GM19467 (cell line): Measurements from ENCODE around the gene OBP2B.
"Not testable (repeated sequence)": the region's sequence is repeated elsewhere in the genome, so short reads cannot be mapped to it uniquely, and the experiment has no call there.

Experiments used
- ATAC-seq: cut with Tn5 transposase; IDR thresholded peaks from one replicate; pipeline ENCODE4 v1.9.1; 2021; ENCODE audit warnings: mild to moderate bottlenecking, moderate library complexity; ENCODE audit not compliant: unreplicated experiment

Gene OBP2B

DNA sequence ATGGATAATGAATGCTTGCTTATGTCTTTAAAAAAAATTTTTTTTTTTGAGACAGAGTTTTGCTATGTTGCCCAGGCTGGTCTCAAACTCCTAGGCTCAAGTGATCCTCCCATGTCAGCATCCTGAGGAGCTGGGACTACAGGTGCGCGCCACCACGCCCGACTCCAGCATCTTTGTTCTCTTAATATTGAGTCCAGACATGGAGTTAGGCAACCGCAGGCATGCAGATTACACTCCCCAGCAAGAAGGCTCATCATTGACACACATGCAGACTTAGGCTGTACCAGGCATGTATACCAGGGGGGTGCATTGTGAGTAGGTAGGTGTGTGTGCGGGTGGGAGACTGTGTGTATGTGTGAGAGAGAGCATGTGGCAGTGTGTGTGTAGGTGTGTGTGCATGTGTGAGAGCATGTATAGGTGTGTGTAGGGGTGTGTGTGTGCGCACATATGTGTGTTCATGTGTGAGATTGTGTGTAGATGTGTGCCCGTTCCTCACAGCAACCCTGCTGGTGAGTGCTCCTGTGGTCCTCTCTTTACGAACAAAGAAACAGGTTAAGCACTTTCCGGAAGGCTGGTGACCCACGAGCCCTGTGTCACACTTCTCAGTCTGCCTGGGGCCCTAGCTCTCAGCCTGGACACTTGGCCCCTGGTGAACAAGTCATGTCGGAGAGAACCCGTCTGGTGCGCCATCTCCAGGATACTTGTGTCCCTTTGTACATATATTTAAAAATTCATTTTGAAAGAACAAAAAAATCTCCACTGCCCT, 6.2 kb downstream of the OBP2B start:
- ATAC-seq: no peak

DNA sequence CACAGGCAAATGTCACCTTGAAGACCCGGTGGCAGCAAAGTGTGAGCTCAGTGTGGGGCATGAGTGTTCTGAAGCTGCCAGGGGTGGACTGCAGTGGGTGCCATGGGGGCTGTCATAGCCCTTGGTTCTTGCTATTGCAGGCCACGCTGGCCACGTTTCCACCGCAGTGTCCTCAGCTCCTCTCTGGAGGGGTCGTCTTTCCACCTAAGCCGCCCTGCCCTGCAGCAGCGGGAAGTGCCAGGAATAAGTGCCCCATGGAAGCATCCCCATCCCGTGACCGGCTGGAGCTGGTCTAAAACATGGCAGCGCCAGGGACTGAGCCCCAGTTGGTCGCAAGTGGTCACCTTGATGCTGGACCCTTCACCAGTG, 6.9 kb downstream of the OBP2B start:
- ATAC-seq: no peak

DNA sequence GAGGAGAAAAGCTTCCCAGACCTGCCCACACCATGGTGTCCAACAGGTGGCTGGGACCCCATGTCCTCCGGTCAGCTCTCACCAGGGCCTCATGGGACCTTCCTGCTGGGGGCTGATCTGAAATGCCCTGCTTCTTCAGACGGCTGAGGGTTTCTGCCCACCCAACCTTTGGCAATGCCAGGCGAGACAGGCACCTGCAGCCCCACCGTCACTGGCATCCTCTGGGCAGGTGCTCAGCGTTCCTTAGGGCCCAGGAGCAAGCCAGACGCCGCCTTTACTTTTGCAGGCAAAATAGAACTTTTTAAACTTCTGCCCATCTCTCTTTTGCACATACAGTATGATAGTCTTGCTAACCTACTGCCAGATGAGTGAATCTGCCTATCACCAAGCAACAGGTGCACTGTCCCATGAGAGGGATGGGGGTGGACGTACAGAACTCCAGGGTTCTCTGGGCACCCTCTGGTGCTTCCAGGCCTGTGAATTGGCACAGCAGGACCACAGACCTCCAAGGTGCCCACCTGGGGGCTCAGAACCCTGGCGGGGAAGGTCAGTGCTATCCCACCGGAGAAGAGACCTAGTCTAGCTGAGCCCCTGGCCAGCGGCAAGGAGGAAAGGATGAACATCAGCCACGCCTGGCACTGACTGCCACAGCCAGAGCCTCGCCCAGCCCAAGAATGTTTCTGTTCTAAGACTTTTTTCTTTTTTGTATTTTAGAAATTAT, 7.5 kb downstream of the OBP2B start:
- no peak for ATAC-seq

DNA sequence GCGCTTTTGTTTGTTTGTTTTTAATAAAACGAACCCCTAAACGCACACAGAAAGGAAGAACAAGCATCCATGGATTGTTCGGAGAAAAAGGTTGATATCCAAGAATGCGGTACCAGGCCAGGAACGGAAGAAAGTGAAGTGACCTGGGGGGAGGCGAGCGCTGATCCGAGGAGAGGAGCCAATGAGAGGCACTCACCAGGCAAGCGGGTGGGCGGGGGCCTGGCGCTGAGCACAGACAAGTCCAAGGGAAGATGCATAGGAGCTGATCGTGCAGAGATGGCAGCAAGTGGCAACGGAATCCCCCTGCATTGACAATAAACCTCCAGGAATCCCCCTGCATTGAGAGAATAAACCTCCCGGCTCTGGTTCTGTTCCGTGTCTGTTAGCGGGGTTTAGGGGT, 8.4 kb downstream of the OBP2B start:
- ATAC-seq: no peak

DNA sequence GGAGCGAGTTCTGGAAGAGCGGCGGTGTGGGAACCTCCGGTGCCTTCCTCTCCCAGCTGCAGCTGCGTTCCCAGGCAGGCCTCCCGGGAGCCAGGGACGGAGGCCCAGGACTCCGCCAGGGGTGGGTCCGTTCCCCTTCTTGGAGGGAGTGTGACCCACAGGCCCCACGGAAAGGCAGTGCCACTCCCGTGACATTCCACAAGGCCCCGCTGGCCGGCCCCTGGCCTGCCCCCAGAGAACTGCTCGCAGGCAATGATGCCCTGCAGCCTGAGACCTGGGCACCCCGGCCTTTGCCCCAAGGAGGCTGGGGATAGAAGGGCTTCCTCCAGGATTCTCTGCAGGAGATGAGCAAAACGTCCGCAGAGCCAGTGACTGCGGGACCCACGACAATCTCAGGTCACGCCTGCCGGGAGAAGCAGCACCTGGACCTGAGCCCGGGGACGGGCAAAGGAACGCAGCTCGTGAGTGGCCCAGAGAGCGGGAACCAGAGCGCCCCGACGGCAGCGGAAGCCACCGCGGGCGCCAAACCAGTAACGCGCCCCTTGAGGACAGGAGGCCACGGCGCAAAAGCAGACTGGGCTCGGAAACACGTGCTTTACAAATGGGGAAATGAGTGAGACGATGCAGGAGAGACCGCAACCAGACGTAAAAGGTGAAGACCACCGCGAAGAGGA, 9.3 kb downstream of the OBP2B start:
- no peak for ATAC-seq

DNA sequence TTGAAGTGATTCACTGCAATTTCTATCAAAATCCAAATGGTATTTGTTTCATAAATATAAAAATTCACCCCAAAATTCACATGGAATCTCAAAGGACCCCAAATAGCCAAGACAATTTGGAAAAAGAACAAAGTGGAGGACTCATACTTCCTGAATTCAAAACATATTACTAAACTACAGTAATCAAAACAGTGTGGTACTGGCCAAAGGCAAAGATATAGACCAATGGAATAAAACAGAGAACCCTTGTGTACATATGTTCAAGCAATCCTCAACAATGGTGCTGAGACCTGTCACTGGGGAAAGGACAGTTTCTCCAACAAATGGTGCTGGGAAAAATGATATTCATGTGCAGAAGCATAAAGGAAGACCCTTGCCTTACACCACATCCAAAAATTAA, 14.0 kb downstream of the OBP2B start:
- no peak for ATAC-seq

DNA sequence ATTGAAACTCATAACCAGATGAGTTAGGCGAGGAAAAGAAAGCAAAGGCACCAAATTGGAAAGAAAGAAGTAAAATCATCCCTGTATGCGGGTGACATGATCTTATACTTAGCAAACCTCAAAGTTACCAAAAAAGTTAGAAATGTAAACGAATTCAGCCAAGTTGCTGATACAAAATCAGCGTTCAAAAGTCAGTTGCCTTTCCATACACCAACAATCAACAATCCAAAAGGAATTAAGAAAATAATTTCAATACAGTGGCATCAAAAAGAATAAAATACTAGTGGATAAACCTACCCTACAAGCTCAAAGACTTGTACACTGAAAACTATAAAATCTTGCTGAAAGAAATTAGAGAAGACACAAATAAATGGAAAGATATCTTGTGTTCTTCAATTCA, 14.5 kb downstream of the OBP2B start:
- ATAC-seq: no peak

DNA sequence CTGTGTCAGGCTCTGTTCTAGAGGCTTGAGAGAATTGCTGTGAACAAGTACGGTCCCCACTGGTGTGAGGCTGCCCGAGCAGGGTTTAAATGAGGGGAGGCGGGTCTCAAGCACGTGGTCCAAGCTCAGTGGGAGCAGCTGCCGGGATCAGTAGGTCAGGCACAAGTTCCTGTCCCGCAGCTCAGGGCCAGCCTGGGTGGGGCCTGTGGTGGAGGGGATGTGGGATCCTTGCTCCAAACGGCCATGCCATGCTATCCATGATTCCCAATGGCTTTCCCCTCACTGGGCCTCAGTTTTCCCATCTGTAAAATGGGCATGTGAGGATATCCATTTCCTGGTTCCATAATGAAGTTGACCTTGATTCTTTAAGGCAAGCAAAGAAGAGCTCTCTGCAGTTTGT, 17.1 kb downstream of the OBP2B start:
- no peak for ATAC-seq

DNA sequence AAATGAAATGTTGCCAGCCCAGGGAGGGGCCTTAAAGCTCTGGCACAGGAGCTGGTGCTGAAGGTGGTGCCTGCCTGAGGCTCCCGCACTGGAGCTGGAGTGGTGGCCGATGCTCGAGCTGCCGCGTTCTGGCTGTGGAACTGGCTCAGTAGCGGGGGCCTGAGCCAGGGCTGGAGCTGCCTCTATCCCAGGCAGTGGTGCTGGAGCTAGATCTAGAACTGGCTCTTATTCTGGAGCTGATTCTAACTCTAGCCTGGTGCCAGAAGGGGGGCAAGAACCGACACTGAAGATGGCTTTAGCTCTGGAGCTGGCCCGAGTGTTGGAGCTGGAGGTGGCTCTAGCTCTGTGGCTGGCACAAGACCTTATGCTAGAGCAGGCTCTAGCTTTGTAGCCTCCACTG, 19.2 kb downstream of the OBP2B start:
- no peak for ATAC-seq

DNA sequence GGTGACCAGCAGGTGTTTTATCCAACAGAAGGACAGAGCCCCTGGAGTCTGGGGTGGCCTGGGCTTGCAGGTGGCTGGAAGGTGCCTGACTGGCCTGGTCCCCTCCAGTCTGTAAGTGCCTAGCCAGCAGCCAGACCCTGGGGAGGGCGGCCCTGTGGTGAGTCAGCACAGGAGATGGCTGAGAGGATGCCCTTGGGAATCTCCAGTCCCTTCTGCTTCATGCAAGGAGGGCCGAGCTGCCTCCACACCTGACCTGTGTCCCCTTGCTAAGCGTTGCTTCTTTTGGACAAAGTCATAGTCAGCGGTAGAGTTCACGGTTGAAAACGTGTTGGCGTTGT, 20.2 kb downstream of the OBP2B start:
- ATAC-seq: no peak

DNA sequence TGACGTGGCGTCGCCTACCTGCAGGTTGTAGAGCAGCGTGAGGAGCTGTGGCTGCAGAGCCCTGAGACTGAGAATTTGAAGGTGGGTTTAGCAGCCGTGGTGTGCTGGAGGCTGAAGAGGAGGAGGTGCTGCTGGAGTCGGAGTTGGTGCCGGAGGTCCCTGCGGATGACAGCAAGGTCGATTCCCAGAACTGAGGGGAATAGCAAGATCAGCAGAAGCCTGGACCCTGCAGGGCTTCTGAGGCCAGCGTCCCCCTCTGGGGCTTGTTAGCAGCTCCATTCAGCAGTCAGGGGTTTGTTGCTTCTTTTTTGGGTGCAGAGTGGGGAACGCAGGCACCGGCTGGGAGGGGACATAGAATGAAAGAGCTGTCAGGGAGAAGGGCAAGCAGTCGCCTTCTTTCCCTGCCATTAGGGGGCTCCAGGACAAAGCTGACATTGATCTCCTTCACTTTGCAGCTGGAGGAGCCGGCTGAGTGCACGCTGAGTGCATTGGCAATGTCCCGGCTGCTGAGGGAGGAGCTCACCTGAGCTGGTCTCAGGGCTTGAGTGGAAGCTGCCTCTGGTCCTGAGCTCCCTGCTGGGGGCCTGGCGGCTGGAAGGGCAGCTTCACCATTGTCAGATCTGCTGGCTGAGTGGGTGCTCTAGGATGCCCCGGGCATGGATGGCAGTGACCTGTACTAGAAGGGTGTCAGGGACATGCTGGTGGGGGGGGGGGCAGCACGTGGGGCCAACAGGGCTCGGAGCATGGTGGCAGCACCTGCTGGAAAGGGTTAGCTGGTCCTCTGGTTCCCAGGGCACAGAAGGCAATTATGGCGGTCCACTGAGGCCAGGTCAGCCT, 20.8 kb downstream of the OBP2B start:
- no peak for ATAC-seq

DNA sequence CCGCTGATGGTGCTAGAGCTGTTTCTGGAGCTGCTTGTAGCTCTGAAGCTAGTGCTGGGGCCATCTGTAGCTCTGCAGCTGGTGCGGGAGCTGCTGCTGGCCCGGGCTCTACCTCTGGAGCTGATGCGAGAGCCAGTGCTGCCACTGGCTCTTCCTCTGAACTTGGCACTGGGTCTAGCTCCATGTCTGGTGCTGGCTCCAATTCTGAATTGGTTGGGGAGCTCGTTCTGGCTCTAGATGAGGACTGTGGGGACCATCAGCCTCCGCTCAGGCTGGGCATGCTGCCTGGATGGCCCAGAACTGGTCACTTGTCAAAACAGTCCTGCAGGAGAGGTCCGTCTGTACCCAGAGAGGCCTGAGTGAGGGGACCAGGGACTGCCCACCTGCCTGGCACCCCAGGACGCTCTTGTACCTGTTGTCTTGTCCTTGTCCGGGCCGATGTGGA, 21.5 kb downstream of the OBP2B start:
- ATAC-seq: no peak

DNA sequence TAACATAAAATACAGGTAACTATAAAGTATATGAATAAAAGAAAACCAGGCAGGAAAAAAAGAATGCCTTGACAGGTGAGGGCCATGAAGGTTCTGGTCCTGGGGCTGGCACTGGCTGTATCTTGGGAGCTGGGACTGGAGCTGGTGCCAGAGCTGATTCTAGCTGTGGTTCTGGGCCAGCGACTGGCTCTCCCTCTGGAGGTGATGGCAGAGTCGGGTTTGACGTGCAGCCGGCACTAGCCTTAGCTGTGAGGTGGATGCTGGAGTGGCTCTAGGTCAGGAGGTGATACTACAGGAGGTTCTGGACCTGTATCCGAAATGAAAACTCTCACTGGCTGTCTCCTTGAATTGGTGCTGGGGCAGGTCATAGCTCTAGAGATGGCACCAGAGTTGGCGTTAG, 22.3 kb downstream of the OBP2B start:
- no peak for ATAC-seq

DNA sequence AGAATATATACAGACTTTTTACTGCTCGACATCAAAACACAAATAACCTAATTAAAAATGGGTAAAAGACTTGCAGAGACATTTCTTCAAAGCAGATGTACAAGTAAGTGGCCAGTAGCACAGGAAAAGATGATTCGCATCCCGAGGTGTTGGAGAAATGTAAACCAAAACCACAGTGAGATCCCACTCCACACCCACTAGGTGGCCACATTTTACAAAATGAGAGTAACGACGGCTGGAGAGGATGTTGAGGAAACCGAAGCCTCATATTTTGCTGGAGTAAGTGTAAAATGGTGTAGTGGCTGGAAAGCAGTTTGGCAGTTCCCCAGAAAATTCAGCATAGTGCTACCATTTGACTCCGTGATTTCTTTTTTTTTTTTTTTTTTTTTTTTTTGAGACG, 24.1 kb downstream of the OBP2B start:
- ATAC-seq: no peak

DNA sequence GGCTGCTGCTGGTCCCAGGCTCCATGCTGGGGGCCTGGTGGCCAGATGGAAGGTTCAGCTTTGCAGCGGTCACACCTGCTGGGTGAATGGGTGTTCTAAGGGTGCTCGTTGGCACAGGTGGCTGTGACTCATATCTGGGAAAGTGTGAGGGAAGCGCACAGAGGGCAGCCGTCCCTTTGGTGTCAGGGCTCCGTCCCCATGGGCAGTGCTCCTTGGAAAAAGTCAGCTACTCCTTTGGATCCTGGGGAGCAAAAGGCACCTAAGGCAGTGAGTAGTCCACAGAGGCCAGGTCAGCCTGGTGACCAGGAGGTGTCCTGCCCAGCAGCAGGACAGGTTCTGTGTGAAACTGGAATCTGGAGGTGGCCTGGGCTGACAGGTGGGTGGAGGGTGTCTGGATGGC, 26.9 kb downstream of the OBP2B start:
- no peak for ATAC-seq

DNA sequence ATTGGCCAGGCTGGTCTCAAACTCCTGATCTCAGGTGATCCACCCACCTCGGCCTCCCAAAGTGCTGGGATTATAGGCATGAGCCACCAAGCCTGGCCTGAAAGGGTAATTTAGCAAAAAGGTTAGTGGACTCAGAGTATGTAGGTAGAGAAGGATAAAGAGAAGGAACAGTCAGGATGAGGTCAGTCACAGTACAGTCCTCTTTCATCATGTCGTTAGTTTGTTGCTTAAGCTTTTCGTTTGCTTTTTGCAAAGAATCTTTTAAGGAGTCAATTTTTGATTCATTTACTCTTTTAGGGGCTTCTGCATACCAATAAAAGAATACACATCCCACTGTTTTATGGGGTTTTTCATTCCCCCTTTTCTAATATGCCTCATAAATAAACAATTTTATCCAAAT, 27.5 kb downstream of the OBP2B start:
- no peak for ATAC-seq

DNA sequence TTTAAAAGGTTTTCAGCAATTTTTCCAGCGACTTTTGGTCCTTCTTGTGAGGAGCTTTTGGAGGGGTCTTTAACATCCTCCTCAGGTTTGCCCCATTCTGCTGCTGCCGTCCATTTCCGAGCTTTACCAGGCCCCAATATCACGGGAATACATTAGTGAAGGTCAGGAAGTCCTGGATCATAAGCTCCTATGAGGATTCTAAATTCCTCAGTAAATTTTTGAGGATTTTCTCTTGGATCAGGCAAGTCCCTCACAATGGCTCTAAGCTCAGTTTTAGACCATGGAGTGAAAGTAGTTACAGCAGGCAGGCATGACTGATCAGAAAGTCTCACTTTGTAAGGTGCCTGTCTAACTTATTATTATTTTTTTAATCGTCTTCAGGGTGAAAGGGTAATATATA, 28.1 kb downstream of the OBP2B start:
- ATAC-seq: no peak

DNA sequence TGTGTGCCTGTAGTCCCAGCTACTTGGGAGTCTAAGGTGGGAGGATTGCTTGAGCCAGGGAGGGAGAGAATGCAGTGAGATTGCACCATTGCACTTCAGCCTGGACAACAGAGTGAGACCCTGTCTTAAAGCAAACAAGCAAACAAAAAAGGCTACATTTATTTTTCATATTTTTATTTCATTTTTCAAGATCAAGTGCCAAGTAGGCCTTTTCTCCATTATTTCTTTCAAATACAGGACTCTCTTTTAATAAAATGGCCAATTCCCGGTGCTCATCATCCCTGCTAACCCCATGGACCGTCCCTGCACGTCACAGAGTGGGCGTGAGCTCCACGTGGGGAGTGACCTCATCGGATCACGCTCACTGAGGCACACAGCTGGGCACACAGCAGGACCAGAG, 36.0 kb downstream of the OBP2B start:
- no peak for ATAC-seq

DNA sequence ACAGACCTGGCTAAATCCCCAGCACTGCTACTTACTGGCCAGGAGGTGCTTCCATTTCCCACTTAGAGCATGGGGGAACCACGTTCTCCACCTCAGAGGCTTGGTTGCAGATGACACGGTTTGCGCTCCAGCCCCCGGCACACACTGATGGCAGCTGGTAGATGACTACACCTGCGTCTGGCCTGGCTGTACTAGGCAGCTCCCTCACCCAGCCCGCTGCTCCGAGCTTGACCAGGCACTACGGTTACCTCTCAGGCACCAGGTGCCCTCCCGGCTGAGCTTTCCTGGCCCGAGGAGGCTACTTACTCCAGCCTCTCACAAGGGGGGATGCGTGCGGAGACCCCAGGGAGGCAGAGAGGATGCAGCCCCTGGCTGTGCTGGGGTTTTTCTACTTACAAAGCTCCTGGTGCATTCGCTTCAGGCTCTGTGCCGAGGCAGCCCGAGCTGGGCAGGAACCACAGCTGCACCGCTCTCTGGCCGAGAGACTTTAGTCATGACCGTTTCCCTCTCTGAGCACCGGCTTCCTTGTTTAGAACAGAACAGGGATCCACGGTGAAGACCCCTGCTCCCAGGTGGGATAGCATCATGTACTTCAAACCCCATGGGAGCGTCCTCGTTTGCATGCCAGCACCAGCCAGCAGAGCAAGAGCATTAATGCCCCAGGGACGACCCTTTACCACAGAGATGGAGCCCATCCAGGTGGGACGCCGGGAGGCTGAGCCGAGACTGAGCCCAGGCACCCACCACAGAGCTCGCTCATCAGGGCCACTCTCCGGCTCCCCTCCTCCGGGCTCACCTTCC, 37.7 kb downstream of the OBP2B start:
- no peak for ATAC-seq

DNA sequence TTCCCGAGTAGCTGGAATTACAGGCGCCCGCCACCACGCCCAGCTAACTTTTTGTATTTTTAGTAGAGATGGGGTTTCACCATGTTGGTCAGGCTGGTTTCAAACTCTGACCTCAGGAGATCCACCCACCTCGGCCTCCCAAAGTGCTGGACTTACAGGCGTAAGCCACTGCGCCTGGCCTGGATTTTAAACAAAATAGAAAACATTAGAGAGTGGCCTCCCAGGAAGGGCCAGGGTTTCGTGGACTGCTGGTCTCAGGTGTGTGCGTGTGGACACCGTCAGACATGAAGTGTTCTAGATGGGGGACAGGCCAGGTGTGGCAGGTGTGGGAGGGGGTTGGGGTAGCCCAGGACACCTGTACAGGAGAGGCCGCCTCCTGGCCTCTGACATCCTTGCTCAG, 38.3 kb downstream of the OBP2B start:
- ATAC-seq: no peak

DNA sequence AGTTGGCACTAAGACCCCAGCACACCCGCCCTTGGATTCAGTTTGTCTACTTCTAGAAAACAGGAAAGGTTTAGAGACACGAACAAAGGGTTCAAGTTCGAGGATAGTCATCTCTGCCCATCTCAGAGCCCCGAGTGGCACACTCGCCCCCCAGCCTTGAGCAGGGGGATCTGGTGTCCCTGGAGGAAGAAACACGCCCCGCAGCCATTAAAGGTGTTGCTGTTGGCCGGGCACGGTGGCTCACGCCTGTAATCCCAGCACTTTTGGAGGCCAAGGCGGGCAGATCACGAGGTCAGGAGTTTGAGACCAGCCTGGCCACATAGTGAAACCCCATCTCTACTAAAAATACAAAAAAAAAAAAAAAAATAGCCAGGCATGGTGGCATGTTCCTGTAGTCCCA, 39.4 kb downstream of the OBP2B start:
- ATAC-seq: not testable (repeated sequence)
